Measurements from ENCODE around the gene MED4.

MED4 gene

GRCh38 chr13:48037346-48038173 lies 57.3 kb downstream of the MED4 start, which contains the start of gene NUDT15:
NUDT15 (plus strand) TSS chr13:48037726; CDS start chr13:48037747, 21 bp downstream.
- intact Hi-C loops (cut with DNase I; ENCODE audit: low total_unique reads), result no loop called here
- TF ChIP-seq CTCF (IDR thresholded peaks at IDR 0.05), result peak; percentile 96 to 97
- peak within 1 kb of the TSS; percentile 84 to 91 for H3K27ac ChIP-seq

GRCh38 chr13:48029859-48030258 lies 65.0 kb downstream of the MED4 start:
- Histone ChIP-seq H3K27me3 (no peaks in the 10 kb centered on the region), H3K36me3 (no peaks in the 10 kb centered on the region), H3K9me3 (no peaks in the 10 kb centered on the region), H3K27ac (no peak overlapping the region), H3K4me1 (no peaks in the 10 kb centered on the region), H3K4me3 (no peak overlapping the region)
- TF ChIP-seq CTCF (IDR thresholded peaks at IDR 0.05), result no peak
- intact Hi-C loops (cut with DNase I; ENCODE audit: low total_unique reads), result no loop called here
- no peak for DNase-seq

More at GRCh38 chr13:48037346-48038173, 57.3 kb downstream of the MED4 start, which contains the start of gene NUDT15:
- H3K4me1 ChIP-seq, result peaks cover 0 to 15% (median 13%) of the 10 kb centered on the region in 4 donors
- peaks cover 0 to 17% (median 4%) of the 10 kb centered on the region in 3 donors for H3K36me3 ChIP-seq
- peak; percentile 85 to 95 for DNase-seq
- no peaks in the 10 kb centered on the region for H3K27me3 ChIP-seq
- H3K9me3 ChIP-seq, result no peaks in the 10 kb centered on the region
- H3K4me3 ChIP-seq, result peak within 1 kb of the TSS; percentile 65 to 71

GRCh38 chr13:48028066-48028465 lies 66.8 kb downstream of the MED4 start:
- no peak for DNase-seq
- intact Hi-C loops (cut with DNase I; ENCODE audit: low total_unique reads), result no loop called here
- no peaks in the 10 kb centered on the region for H3K36me3 ChIP-seq
- no peaks in the 10 kb centered on the region for H3K4me1 ChIP-seq
- H3K9me3 ChIP-seq, result no peaks in the 10 kb centered on the region
- H3K27ac ChIP-seq, result no peak overlapping the region
- TF ChIP-seq CTCF (IDR thresholded peaks at IDR 0.05), result no peak
- H3K27me3 ChIP-seq, result no peaks in the 10 kb centered on the region
- H3K4me3 ChIP-seq, result no peak overlapping the region

All from tibial artery (tissue), 4 donors.